CD4-positive, alpha-beta T cell treated with Interleukin-15 for 1 hour (primary cell): Measurements from ENCODE around the gene NTSR1.

Source experiments
- DNase-seq: peaks from one replicate; pipeline ENCODE4 v3.0.0-alpha.2; 2020

NTSR1 gene

DNA sequence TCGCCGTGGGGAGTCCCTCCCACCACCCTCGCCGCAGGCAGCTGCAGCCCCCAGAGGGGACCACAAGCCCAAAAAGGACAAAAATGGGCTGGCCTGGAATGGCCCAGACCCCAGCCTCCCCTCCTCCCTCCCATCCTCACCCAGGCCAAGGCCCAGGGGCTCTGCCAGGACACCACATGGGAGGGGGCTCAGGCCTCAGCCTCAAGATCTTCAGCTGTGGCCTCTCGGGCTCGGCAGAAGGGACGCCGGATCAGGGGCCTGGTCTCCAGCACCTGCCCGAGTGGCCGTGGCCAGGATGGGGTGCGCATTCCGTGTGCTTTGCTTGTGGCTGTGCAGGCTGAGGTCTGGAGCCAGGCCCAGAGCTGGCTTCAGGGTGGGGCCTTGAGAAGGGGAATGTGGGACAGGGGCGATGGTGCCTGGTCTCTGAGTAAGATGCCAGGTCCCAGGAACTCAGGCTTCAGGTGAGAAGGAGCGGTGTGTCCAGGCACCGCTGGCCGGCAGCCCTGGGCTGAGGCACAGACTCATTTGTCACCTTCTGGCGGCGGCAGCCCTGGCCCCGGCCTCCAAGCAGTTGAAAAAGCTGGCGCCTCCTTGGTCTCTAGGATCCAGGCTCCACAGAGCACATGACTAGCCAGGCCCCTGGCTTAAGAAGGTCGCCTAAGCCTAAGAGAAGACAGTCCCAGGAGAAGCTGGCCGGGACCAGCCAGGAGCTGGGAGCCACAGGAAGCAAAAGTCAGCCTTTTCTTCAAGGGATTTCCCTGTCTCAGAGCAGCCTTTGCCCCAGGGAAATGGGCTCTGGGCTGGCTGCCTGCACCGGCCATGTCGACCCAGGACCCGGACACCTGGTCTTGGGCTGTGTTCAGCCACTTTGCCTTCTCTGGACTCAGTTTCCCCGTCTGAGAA, 52.5 kb downstream of the NTSR1 start:
- DNase-seq, result peak; percentile 5

- DNase-seq, result no peak
Measured at GRCh38 chr20:62761759-62762131, 53.1 kb downstream of the NTSR1 start.

DNA sequence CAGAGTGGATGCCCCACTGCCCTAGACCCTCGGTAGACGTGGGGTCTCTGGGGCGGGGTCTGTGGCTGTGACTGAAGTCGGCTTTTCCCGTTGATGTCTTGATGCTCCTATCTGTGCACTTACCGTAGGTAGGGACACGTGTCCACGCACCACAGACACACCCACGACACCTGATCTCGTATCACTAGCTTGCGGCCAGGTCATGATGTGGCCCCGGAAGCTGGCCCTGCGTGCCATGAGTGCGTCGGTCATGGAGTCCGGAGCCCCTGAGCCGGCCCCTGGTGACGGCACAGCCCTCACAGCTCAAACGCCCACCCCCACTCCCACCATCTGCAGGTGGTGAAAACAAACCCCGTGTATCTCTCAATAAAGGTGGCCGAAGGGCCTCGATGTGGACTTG, 53.7 kb downstream of the NTSR1 start:
- DNase-seq, result no peak

DNA sequence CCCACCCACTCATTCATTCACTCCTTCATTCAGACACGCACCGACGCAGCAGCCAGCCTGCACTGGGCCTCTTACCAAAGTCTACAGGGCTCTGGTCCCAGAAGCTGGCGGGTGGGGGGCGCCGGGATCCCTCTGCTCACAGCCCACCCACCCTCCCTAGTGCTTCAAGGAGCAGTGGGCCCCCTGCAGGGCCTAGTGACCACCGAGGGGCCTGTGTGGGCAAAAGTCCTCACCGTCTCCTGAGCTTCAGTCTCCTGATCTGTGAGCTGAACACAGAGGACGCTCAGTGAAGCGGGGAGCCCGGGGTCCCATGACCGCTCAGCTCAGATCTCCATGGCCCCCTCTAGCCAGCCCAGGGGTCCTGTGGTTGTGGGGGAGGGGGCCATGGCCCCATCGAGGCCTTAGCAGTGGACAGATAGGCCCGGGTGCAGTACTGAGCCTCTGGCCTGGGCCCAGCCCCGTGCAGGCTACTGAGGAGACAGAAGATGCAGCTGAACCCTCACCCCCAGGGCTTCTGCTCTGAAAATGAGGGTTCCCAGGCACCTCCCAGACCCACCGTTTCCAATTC, 54.2 kb downstream of the NTSR1 start:
- no peak for DNase-seq

GRCh38 chr20:62763404-62763803, 54.8 kb downstream of the NTSR1 start:
- peak; percentile 6 for DNase-seq

DNA sequence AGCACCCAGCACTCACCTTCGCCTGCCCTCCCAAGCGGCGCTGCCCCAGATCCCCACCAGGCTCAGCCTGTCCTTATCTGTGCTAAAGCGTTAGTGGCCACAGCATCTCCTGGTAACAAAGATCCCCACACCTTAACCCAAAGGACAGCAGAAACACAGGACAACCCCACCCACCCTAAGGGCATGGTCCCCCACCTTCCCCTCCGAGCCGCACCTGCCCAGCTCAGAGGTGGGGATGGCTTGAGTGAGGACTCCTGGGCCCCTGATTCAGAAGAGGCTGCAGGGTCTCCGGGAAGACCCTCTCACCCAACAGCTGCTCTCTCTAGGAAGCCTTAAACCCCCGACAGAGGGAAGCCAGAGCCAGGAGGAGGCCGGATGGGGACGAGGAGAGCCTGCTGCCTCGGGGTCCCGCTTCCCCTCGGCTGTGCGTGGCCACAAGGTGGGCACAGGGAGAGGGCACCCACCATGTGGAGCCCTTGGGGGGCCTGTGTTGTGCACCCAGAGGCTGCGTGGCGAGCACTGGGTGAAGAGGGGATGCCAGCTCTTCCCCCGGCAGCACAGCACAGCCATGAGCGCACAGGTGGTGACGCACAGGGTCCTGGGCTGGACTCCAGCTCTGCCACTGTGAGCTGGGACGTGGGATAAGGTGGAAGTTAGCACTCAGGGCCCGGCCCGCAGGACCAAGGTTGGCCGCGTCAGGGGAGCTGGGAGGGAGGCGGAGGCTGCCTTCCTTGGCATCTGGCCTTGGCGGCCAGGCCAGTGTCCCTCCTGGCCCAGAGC, 55.7 kb downstream of the NTSR1 start:
- no peak for DNase-seq

DNA sequence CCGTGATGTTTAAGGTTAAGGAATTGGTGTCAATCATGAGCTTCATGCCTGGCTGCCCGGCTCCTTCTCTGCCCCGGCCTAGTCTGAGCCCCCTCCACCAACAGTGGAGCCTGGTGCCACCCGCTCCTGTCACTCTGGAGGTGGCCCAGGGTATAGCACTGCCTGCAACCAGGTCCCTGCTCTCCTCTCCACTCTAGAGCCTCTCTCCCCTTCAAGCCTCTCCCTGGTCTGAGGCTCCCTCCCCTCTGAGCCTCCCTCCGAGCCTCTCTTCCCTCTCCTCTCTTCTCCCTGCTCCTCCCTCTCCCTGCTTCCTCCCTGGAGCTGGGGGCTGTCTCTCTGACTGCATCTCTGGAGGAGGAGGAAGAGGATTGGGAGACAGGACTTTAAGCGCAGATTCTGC, 56.4 kb downstream of the NTSR1 start:
- DNase-seq, result no peak

DNA sequence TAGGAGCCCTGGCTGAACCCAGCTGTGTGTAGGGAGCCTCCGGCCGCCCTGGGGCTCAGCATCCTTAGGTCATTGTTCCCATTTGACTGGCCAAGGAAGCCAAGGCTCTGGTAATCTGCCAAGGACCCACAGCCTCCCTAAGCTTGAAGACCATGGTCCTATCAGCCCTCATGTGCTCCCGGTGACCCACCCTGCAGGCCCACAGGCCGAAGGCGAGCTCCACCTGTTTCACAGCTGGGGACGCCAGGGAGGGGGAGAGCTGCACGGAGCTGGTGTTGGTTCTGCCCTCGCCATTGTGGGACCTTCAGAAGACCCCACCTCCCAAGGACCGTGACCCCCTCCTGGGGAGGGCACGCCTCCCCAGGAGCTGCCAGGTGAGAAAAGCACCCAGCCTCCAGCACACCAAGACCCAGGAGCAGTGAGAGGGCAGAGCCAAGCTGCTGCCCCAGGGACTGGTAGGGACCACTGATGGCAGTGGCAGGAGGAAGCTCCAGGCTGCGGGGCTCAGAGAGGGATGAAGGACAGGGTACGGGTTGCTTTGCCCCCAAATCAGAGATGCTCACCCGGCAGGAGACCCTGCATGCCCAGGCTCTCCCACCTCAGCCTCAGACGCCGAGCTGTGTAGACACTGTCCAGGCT, 56.9 kb downstream of the NTSR1 start:
- no peak for DNase-seq

- no peak for DNase-seq
Measured at GRCh38 chr20:62766071-62766450, 57.4 kb downstream of the NTSR1 start.

DNA sequence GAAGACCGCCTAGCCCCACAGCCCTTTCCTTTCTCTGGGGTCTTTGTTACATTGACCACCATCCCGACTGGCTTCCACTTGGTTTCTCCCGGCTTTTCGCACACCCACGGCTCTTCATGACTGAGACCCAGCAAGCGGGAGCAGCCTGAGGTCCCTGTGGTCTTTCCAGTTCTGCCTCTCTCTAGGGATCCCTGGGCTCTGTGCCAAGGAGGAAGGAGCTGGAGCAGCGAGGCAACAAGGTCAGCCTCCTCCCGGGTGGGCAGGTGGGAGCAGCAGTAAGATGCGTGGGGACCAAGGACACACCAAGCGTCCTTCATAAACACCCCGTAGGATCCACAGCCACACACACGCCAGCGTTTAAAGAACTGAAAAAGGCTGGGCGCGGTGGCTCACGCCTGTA, 58.1 kb downstream of the NTSR1 start:
- DNase-seq, result no peak

DNA sequence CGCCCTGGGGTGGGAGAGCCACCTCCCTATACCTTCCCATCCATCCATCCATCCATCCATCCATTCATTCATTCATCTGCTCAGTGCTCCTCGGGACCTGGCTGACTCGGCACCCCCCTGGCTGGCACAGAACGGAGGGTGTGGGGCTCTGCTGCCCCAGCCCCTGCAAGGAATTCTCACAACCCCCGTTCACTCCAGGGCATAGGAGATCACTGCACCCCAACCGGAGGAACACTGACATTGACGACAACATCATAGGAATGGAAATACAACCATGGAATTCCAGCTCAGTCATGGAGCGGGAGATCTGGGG, 59.6 kb downstream of the NTSR1 start:
- no peak for DNase-seq

DNA sequence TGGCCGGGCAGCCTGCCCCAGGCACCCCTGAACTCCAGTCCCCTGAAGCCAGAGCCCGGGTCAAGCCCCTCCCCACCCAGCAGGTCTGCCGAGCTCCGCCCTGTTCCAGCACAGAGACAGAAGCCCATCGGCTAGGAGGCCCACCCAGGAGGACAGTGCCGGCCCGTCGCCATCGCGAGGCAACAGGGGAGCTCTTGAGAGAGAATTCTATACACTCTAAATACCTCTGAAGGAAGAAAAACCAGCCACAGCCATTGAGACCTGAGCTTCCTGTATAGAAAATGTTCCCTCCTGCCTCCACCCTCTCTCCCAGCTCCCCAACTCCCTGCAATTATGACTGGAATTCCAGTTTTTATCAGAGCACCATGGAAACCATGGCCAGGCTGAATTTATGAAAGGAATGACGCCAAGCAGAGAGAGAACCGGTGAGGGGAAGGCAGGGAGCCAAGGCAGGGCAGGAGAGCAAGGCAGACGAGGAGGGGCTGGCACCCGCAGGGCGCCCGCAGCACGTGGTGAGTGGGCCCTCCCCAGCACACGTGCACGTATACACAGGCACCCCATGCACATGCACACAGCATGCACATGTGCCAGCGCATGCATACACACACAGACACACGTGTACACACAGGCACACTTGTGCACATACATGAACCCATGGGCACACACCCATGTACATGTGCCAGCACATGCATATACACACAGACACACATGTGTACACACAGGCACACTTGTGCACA, 60.1 kb downstream of the NTSR1 start:
- DNase-seq, result peak; percentile 2

DNA sequence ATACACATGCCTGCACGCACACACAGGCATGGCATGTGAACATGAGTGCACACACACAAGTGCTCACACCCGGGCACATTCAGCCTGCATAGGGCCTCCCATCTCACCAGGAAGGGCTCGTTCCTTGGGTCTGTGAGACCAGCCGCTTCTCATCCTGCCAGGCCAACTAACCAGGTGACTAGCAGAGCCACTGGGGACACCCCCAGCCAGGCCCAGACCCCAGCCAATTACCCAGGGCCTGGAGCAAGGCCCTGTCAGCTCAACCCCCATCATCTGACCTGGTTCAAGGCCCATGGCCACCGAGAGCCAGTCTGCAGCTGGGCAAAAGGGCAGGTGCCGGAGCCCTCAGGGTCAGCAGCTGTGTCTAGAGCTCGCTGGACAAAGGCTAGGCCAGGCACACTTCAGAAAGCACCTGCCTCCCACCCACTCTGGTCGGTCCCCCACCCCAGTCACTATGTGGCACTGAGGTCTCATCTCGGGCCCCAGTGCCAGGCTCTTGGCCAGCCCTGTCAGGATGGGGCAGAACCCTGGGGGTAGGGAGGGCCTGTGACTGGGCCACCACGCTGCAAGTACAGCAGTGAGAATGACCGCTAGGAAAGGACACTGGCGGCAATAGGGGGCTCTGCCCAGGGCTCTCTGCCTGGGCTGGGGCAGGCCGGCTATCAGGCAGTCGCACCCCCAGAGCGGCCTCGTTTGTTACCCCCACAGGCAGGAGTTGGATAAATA, 60.9 kb downstream of the NTSR1 start:
- peak; percentile 16 for DNase-seq

GRCh38 chr20:62770111-62770910, 61.7 kb downstream of the NTSR1 start:
- DNase-seq, result peak; percentile 5

DNA sequence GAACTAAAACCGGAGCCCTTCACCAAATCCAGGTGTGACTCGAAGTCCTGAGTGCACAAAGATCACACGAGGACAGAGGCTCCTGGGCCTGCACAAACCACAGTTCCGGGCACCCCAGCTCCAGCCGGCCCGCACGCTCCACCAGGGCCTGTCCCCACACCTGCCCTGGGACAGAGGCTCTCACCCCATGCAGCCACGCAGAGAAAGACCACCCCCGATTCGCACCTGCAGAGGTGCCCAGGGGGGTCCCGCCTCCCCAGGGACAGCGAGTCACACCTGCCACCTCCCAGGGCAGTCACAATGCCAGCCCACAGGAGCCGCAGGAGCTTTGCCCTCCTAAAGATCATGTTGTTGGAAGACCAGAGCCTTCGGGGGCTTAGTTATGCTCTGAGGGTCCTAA, 62.3 kb downstream of the NTSR1 start:
- DNase-seq, result no peak

DNA sequence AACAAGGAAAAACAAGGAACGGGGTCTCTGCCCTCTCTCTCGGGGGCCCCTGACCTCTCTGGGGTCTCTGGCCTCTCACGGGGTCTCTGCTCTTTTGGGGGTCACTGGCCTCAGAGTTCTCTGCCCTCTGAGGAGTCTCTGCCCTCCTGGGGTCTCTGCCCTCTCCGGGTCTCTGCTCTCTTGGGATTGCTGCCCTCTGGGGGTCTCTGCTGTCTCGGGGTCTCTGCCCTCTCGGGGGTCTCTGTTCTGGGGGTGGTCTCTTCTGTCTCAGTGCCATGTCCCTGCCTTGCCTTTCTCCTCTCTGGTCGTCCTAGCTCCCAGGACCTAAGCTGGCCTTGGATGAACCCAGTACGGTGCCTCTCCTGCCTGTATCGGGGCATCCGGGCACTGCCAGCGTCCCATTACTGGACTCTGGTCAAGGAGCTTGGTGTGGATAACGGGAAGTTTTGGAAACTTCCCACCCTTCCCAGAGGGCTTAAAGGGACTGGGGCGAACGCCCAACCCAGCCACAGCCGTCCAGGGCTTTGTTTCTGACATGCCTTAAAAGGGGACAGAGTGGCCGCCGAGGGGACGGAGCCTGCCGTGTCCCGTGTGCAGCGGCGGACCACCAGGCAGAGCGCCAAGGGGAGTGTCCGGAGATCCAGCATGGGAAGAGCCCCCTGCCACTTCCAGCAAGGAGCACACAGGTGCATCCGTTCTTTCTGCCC, 62.9 kb downstream of the NTSR1 start:
- DNase-seq, result peak; percentile 10

GRCh38 chr20:62772103-62772611, 63.5 kb downstream of the NTSR1 start:
- DNase-seq, result no peak

DNA sequence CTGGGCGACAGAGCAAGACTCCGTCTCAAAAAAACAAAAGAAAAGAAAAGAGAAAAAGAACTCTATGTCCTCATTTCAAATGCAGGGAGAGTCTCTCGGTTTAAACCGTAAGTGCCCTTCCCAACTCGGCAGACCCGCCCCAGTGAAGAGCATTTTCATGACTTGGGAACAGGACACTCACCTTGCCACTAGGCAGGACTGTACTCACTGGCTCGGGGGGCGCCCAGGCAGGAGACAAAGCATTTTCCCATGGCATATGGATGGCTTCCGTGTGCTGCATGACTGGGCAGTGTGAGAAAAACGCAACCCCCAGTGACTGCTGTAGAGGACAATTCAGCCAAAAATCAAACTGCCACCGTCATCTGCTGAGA, 64.0 kb downstream of the NTSR1 start:
- DNase-seq, result no peak

GRCh38 chr20:62772990-62773844, 64.6 kb downstream of the NTSR1 start:
- no peak for DNase-seq
